Choroid plexus epithelial cell (primary cell): ENCODE data around the gene HCK.

Experiments used
- DNase-seq: peaks from one replicate; pipeline ENCODE4 v3.0.0-alpha.2; 2010; ENCODE audit warnings: low read depth
- H3K4me3 ChIP-seq: 2 replicates; pipeline ENCODE4 v1.5.1; 2011; ENCODE audit warnings: low read depth, mild to moderate bottlenecking, control low read depth, low read length, moderate library complexity
- TF ChIP-seq, protein P1 (sequence below): conservative IDR thresholded peaks from 2 replicates; pipeline ENCODE4 v1.5.1; 2011; ENCODE audit warnings: low read depth, mild to moderate bottlenecking, control low read depth, inconsistent platforms, low read length, moderate library complexity

HCK gene

GRCh38 chr20:32078791-32079190 is 26.7 kb downstream of the HCK start:
- H3K4me3 ChIP-seq = no peak overlapping the region
- no peak for DNase-seq
- TF ChIP-seq, protein P1, sequence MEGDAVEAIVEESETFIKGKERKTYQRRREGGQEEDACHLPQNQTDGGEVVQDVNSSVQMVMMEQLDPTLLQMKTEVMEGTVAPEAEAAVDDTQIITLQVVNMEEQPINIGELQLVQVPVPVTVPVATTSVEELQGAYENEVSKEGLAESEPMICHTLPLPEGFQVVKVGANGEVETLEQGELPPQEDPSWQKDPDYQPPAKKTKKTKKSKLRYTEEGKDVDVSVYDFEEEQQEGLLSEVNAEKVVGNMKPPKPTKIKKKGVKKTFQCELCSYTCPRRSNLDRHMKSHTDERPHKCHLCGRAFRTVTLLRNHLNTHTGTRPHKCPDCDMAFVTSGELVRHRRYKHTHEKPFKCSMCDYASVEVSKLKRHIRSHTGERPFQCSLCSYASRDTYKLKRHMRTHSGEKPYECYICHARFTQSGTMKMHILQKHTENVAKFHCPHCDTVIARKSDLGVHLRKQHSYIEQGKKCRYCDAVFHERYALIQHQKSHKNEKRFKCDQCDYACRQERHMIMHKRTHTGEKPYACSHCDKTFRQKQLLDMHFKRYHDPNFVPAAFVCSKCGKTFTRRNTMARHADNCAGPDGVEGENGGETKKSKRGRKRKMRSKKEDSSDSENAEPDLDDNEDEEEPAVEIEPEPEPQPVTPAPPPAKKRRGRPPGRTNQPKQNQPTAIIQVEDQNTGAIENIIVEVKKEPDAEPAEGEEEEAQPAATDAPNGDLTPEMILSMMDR = no peak

GRCh38 chr20:32079655-32080109 is 27.6 kb downstream of the HCK start:
- no peak overlapping the region for H3K4me3 ChIP-seq
- DNase-seq = no peak
- TF ChIP-seq, protein P1 = no peak

DNA sequence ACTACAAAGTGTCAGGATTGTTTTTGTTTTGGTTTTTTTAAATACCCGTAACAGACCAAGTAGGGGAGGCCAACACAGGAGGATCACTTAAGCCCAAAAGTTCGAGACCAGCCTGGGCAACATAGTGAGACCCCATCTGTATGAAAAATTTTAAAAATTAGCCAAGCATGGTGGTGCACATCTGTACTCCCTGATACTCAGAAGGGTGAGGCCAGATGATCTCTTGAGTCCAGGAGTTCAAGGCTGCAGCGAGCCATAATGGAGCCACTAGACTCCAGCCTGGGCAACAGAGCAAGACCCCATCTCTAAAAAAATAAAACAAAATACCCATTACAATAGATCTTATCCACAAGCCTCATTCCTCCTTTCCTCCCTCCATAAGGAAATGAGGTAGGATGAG is 28.7 kb downstream of the HCK start:
- DNase-seq = no peak
- H3K4me3 ChIP-seq = no peak overlapping the region
- TF ChIP-seq, protein P1 = no peak

GRCh38 chr20:32083469-32083868 is 31.4 kb downstream of the HCK start:
- no peak overlapping the region for H3K4me3 ChIP-seq
- TF ChIP-seq, protein P1 = no peak
- no peak for DNase-seq

DNA sequence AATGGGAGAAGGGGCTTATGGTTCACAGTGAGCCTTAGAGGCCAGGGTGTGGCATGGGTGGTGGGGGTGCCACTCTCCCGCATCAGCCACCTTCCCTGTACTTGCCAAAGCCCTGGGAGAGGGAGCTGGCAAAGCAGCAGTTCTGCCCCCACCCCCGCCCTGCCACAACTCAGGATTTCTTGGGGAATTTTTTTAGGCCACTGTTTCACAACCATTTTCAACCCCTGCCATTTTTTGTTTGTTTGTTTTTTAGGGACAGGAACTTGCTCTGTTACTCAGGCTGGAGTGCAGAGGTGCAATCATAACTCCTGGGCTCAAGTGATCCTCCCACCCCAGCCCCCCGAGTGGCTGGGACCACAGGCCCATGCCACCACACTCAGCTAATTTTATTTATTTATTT is 35.0 kb downstream of the HCK start:
- H3K4me3 ChIP-seq = no peak overlapping the region
- DNase-seq = no peak
- TF ChIP-seq, protein P1 = no peak

DNA sequence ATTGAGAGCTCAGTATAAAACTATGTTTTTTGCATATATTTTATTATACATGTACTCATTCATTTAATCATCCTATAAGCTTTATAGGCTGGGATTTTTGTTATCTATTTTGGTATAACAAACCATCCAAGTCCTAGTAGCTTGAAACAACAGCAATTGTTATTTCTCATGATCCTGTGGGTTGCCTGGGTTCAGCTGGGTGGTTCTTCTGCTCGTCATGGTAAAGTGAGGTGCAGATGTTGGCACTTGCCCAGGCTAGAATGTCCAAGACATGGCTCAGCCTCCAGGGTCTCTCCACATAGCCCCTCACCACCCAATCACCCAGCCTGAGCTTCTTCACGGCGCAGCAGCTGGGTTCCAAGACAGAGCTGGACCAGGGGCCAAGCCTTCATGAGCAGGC is 36.7 kb downstream of the HCK start:
- no peak for DNase-seq
- TF ChIP-seq, protein P1 = no peak
- H3K4me3 ChIP-seq = no peak overlapping the region

DNA sequence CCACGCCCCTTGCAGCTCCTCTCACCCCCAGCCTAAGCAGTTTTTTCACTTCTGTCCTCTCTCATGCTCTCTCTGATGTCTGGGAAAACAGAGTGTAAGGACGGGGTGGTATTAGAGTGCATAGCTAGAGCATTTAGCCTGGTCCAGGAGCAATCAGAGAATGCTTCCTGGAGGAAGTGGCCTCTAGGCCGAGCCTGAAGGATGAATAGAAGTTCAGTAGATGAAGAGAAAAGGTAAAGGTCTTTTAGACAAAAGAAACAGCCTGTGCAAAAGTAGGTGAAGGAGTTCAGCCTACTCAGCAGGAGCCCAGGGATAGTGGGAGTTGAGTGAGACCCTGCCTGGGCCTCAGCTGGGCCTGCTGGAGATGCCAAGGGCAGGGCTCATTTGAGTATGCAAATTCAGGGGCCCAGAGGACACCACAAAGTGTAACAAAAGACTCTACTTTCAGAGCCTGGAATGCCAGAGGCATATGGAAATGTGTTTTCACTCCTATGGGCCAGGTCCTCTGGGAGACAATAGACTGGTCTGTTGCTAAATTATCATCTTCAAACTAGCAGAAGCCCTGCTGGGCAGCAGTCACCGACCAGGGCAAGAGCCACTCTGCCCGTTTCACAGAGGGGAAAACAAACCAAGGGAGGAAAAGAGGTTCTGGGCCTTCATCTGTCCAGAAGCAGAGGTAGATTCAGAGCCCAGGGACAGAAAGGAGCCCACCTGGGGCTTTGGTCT is 37.8 kb downstream of the HCK start:
- no peak for DNase-seq
- TF ChIP-seq, protein P1 = no peak
- H3K4me3 ChIP-seq = no peak overlapping the region
